HG03064 (cell line): ENCODE data around the gene RPL14.

Experiments used
- ATAC-seq: cut with Tn5 transposase; IDR thresholded peaks from one replicate; pipeline ENCODE4 v1.9.1; 2021; ENCODE audit warnings: low read depth; ENCODE audit not compliant: unreplicated experiment

Gene RPL14

GRCh38 chr3:40516201-40516600 lies 59.1 kb downstream of the RPL14 start:
- no peak for ATAC-seq

- ATAC-seq, result no peak
These were observed 60.9 kb downstream of the RPL14 start for GRCh38 chr3:40518067-40518466.
